NT2/D1 (cell line): Measurements from ENCODE around the gene BBS7.

Experiments used
- SUZ12 ChIP-seq: IDR thresholded peaks from 2 replicates; pipeline ENCODE4 v1.6.1; 2011; ENCODE audit not compliant: insufficient read length, insufficient read depth; ENCODE audit errors: extremely low read depth
- ZNF274 ChIP-seq: IDR thresholded peaks from 2 replicates; pipeline ENCODE4 v1.6.1; 2011; ENCODE audit warnings: mild to moderate bottlenecking, low read depth, low read length

GRCh38 chr4:121819216-121819965 is 50.9 kb downstream of the BBS7 start:
- no peak for TF ChIP-seq ZNF274
- TF ChIP-seq SUZ12: no peak
